HG03159 (cell line): ENCODE results near the gene LARP6.
"Not testable (repeated sequence)": the region's sequence is repeated elsewhere in the genome, so short reads cannot be mapped to it uniquely, and the experiment has no call there.

ENCODE experiments used
- ATAC-seq: cut with Tn5 transposase; IDR thresholded peaks from one replicate; pipeline ENCODE4 v1.9.1; 2021; ENCODE audit warnings: mild to moderate bottlenecking, moderate library complexity; ENCODE audit not compliant: unreplicated experiment

LARP6 gene

DNA sequence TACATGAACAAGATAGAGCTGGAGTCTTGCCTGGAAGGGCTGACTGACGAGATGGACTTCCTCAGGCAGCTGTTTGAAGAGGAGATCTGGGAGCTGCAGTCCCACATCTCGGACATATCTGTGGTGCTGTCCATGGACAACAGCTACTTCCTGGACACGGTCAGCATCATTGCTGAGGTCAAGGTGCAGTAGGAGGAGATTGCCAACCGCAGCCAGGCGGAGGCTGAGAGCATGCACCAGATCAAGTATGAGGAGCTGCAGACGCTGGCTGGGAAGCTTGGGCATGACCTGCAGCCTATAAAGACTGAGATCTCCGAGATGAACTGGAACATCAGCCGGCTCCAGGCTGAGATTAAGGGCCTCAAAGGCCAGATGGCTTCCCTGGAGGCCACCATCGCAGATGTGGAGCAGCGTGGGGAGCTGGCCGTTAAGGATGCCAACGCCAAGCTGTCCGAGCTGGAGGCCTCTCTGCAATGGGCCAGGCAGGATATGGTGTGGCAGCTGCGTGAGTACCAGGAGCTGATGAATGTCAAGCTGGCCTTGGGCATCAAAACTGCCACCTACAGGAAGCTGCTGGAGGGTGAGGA lies 5.5 kb upstream of the LARP6 start:
- ATAC-seq, result no peak

DNA sequence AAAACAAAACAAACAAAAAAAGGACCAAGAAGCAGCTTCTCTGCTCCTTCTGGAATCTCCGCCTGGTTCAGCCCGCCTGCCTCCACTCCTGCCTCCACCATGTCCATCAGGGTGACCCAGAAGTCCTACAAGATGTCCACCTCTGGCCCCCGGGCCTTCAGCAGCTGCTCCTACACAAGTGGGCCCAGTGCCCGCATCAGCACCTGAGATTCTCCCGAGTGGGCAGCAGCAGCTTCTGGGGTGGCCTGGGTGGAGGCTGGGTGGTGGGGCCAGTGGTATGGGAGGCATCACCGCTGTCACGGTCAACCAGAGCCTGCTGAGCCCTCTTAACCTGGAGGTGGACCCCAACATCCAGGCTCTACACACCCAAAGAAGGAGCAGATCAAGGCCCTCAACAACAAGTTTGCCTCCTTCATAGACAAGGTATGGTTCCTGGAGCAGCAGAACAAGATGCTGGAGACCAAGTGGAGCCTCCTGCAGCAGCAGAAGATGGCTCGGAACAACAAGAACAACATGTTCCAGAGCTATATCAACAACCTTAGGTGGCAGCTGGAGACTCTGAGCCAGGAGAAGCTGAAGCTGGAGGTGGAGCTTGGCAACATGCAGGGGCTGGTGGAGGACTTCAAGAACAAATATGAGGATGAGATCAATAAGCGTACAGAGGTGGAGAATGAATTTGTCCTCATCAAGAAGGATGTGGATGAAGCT lies 4.8 kb upstream of the LARP6 start:
- ATAC-seq, result not testable (repeated sequence)

DNA sequence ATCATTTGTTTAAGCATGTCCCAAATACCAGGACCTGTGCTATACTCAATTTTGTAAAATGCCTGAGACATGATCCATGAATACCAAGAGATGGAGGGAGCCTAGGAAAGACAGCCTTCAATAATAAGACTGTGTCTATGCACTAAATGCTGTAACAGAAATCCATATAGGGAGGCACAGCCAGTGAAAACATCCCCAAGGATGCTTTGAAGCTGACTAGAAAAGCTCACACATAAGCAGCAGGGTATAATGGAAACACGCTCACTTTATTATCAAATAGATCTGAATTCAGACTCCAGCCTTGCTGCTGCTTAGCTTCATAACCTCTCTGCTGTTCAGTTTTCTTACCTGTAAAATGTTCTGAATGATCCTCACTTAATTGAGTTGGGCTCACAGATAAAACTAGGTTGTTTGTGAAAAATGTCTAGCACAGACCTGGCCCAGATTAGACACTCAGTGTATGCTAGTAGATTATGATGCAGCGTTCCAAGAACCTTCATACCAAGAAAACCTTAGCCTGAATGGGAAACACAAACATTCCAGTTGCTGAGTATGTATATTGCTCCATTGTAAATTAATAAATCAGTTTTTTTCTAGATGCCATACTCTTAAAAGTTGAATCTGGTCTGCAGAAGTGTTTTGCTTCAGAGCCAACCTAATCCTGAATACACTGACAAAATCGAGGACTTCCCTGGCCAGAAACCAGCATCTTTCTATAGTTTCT lies 3.8 kb upstream of the LARP6 start:
- ATAC-seq, result no peak

DNA sequence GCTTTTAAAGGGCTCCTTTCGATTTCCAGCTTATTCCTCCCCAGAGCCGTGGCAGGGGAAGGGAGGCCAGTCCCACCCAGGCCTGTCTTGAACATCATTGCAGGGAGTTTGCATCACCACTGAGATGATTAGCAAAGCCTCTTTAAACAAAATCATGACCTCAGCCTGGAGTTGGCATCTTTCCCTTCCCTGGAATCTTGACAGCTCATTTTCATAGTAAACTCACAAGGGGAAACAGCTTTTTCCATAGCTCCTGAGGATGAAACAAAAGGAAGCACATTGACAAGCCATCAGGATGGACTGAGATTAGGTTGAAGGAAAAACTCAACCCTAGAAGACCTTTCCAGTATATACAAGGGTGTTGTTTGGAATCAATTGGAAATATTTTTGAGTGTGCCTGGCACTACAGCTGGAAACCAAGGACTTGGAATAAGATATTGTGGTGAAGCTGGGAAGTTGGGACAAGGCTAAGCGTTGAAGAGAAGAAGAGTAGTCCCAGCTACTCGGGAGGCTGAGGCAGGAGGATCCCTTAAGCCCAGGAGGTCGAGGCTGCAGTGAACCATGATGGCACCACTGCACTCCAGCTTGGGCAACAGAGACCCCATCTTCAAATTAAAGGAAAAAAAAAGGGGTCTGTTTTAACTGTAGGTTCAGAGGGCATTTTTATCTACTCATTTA lies 3.1 kb upstream of the LARP6 start:
- ATAC-seq, result no peak

DNA sequence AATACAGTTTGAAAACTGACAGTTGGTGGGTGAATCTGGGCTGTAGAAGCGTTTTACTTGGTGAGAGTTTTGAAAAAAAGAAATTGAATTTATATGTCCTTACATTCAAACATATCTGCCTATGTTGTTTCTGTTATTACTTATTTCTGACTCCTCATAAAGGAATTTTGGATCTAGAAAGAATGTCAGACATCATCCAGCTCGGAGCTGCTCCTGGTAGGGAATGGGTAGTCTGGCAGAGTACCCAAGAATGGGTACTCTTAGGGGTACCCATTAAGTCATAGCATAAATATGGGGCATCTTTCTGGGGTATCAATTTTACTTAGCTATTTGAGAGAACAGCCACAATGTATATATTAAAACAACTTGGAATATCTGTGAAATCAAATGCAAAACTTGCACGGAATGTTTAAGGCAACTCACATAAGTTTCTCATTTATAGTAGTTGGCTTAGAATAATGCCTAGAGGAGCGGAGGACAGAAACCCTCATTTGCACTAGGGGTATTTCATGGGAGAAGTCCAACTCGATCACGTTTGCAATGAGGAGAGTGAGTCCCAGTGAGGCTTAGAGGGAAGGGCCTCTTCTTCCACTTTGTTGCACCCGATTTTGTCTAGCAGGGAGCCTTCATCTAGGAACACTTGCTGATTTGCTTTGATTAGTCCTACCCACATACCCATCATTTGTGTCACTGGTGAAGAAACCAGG lies 2.4 kb upstream of the LARP6 start:
- no peak for ATAC-seq

DNA sequence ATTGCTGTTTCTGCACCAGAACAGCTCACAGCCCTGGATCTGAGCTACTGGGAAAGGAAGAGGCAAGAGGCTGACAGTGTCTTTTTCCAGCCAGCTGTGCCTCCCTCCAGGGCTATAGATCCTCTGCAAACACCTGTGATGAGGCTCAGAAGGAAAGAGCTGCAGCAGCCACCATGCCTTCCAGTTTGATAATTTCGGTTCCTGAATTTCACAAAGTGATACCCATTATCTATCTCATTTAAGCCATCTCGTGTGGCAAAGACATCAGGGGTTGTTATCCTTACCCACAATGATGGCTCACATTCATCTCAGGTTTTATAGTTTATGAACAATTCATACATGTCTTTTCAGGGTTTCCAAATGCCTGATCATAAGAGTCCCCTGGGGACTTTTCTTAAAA lies 1.8 kb upstream of the LARP6 start:
- ATAC-seq, result no peak

DNA sequence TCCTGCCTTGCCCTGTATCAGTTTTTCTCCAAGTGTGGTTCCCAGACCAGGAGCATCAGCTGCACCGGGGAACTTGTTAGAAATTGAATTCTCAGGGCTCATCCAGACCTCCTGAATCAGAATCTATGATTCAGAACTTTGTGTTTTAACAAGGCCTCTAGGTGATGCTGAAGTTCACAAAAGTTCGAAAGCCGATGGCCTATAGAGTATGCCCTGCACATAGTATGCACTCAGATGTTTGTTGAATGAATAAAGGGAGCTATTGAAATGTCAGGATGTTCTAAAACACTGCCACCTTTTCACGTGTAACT lies 664 bp upstream of the LARP6 start:
- no peak for ATAC-seq

DNA sequence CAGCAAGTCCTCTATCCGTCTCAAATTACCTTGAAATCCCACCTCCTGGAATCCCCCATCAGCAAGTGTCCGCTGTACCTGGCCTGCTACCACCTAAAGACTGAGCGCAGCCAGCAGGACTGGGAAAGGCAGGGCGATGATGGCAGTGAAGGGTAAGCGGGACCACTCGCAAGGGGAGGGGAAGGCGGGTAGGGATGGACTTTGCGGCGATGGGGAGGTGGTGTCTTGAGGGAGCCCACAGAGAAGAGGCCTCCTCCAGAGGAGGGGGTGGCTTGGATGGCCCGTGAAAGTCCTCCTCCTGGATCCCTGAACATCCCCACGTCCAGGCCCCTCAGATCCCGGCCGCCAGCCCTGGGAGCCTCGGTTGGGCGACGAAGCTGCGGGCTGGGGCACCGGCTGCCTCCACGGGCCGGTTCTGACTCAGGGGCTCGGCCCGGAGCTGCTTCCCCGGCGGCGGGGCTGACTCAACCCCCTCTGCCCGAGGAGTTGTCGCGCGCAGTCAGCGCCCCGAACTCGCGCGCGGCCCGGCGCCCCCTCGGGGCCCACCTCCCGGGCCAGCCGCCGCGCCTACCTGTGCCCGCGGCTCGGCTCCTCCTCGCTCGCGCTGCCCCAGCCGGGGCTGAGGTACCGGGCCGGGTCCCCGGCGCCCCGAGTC lies 512 bp downstream of the LARP6 start:
- no peak for ATAC-seq

DNA sequence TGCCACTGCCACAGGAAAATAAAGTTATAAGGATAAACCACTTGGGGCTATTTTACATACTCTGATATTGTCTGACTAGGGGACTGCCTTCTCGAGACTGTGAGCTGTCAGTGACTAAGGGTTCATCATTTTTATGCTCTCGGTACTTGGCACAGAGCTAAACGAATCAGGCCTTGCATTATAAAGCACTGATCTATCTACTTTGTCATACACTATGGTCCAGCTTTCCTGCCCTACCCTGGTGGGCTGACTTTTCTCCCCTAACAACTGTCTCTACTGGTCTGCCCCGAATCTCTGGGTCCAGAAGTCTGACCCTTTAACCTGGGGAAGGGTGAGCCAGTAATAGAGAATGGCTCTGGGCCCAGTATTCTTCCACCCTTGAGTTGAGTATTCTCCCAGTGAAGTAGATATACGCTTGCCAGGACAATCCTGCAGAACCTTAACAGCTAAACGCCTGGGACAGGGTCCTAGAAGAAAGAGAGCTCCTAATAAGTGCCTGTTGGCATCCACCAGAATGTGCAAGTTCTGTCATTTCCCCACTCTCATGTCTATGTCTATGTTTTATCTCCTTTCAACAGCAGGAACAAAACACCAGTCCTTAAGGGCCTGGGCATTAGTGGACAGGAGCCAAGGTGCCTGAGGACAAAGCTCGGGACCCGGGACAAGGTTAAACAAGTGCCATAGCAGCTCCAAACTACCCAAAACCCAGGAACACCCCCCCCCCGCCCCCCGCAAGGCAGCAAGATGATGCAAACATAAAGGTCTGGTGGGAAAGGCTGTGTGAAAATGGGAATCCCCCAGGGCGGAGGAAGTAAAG lies 1.2 kb downstream of the LARP6 start:
- no peak for ATAC-seq

DNA sequence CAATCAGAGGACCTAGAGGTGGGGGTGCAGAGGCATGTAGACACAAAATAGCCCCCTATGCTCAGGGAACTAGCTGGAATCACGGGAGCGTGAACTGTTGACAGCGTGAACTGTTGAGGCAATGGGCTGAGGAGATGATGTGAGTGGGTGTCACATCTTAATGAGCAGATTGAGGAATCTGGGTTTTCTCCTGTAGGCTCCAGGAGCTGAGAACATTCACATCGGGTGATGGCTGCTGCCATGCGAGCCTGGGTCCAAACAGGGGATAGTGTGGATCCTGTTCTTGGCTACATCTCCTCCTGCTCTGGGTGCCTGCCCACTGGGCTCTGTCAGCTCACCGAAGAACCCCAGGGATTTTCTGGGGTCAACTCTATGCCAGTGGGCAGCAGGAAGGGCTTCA lies 2.1 kb downstream of the LARP6 start:
- no peak for ATAC-seq

DNA sequence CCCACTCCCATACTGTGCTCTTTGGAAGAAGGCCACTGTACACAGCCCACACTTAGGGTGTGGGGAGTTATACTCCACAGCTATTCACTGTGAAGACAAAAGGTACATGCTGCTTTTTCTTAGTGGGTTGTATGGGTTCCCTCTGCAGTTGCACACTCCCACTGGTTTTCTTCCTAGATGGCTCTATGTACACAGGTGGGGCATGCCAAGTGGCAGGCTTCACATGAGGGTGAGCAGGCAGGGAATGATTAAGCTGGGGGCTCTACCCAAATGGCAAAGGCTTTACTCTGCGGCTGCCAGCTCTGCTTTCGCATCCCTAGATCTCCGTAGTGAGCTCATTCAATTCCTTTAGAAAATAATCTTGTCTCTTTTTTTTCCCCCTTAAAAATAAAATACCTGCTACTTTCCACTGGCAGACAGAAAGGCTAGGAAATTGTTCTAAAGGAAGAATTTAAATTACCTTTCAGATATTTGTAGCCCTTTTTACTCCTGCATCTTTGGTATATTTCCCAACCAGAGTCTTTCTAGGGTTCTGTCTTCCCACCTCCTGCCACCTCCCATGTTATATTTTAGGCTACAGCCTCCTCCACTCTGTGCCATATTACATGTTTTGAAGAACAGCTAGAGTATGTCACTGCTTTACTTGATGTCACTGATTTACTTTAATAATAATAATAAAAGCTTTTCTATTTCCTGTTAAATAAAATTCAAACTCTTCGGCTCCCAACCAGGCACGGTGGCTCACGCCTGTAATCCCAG lies 8.2 kb downstream of the LARP6 start:
- no peak for ATAC-seq

DNA sequence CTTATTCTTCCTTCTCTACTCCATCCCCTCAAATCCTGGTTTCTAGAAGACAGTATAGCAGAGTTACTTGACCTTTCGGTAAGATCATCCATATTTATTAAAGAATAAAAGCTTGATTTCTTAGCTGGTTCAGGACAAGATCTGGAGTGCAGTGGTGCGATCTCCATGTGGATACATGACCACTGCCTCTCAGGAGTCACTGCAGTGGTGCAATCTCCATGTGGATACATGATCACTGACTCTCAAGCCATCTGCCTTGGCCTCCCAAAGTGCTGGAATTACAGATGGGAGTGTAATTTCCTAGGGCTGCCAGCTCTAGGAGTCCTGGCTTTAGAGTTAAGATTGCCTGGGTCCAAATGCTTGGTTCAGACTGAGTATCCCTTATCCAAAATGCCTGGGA lies 16.5 kb downstream of the LARP6 start:
- ATAC-seq, result no peak

DNA sequence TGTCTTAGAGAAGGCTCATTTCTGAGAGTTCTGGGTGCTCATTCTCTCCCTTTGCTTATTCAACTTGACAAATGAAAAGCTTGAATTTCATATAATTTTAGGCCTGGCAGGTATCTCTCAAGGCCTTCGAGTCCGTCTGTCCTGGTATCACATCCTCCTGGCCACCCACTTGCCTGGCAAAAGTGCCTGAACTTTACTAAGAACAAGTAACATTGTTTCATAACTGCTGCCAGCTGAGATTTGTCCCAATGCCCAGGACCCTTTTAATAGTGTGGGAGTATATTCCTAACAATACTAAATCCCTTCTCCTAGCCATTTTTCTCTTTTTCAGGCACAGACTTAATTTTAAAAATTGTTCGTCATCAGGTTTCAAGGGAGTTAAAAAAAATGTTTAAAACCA lies 18.1 kb downstream of the LARP6 start:
- no peak for ATAC-seq

DNA sequence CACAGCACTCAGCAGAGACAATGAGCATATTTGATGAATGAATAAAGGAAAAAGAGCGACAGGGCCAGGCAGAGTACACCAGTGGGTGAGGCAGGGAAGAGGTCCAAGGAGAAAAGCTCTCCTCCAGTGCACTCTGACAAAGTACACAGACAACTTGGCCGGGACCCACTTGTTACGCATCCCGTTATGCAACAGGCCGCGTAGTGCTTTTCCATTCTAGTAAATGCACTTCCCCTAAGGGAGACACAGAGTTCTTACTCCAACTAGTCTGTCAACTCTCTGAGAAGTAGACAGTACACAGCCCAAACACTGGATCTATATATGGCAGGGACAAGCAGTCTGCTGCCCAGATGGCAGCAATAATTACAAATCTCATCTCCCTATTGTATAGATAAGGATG lies 18.5 kb downstream of the LARP6 start:
- no peak for ATAC-seq

DNA sequence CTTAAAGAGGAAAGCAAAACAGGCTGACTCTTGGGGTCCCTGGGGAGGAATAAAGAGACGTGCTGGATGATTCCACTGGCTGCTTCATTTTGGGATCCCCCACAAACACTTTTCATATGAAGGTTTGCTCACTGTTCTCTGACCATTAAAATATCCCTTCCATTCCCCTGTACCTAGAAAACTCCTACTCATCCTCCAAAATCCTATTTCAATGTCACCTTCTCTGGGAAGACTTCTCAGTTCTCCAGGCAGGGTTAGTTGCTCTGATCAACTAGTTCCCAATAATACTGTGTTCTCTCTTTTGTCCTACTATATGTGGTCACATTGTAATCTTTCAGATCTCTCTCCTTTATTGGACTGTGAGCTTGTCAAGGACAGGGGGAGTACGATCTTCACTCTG lies 19.0 kb downstream of the LARP6 start:
- no peak for ATAC-seq

DNA sequence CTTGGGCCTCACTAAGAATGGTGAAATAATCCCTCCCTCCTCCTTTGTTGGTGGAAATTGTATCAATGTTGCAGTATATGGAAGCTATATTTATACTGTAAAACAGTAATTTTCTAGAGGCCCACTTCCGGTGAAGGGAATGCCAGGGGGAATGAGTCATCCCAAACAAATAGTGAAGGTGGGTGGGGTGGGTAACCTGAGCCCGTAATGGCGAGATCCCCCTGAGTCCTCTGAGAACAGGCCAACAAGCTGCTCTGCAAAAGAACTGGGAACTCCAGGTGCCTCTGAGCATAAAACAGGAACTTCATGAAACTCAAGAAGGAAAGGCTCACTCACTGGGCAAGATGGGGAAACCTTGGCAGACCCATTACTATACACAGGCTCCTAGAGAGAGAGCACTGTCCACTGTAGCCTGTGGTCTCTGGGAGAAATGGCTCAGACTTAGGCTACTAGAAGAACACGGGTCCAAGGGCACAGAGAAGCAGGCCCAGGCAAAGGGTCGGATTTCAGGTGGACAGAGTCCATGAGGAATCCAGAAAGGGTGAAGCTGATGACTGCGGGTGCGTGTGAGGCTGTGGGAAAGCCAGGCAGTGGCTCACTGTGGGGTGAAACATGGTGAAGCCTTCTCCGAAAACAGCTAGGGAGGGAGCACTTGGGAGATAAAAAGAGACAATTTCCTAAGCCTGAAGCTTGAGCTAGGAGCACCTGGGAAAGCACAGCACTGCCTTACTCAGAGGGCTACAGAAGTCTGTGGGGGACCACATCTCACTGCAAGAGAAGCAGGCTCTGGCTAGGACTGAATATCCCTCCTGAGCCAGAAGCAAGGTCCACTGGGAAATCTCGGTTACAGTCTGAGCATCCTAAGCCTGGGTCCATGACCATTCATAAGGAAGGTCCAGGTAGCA lies 19.8 kb downstream of the LARP6 start:
- no peak for ATAC-seq

DNA sequence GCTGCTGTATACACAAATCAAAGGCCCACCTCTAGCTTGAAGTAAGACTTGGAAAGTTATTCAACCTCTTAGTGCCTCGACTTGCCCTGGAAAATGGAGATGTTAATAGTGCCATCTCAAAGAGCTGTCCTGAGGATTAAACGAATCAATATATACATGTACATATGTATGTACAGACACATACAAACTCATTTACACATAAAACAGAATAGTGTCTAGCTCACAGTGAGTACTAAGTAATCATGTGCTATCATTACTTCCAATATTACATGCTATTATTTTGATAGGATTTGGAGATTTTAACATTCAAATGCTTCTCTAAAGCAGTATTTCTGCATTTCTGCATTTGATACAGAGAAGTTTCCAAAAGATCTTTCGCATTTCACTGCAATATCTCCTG lies 20.5 kb downstream of the LARP6 start:
- ATAC-seq, result no peak

DNA sequence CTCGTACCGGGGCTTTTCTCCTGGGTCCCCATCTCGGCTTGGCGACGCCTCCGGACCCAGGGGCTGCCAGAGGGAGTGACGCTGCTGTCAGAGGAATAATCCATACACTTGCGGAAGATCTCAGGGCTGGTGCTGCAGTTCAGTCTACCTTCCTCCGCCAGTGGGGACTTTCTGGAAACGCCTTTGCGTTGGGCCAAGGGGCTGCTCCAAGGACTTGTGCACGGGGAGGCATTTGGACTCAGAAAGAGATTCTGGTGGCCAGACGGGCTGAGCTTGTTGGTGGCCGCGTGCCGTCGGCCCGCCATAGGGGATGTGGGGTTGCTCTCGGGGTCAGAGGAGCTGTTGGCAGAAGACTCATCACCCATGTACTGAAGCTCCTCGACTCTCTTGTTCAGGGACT lies 21.8 kb downstream of the LARP6 start:
- ATAC-seq, result no peak
